ENCODE measurements around the gene QRFPR.
A peak's percentile ranks its signal among the peaks of the same experiment; 100 is the strongest.
"Not testable (repeated sequence)": the region's sequence is repeated elsewhere in the genome, so short reads cannot be mapped to it uniquely, and the experiment has no call there.

The QRFPR gene

GRCh38 chr4:121380776-121381462, at the start of gene QRFPR:
QRFPR (minus strand) TSS chr4:121381018; CDS start chr4:121380647, 371 bp downstream.
- no peak for DNase-seq

- DNase-seq = no peak
Observed at GRCh38 chr4:121428721-121429120, 47.9 kb upstream of the QRFPR start.

- no peak for DNase-seq
Observed at GRCh38 chr4:121421594-121421993, 40.8 kb upstream of the QRFPR start.

- DNase-seq = no peak
Observed at GRCh38 chr4:121411151-121411744, 30.4 kb upstream of the QRFPR start.

- not testable (repeated sequence) for DNase-seq
Observed at GRCh38 chr4:121408567-121408966, 27.7 kb upstream of the QRFPR start.

GRCh38 chr4:121400632-121401031, 19.8 kb upstream of the QRFPR start:
- DNase-seq = no peak

GRCh38 chr4:121397941-121398601, 17.3 kb upstream of the QRFPR start:
- DNase-seq = no peak

- DNase-seq = no peak
Observed at GRCh38 chr4:121397434-121397833, 16.6 kb upstream of the QRFPR start.

GRCh38 chr4:121392426-121393086, 11.7 kb upstream of the QRFPR start:
- no peak for DNase-seq

- DNase-seq = no peak
Observed at GRCh38 chr4:121390335-121390734, 9.5 kb upstream of the QRFPR start.

- no peak for DNase-seq
Observed at GRCh38 chr4:121379276-121379675, 1.5 kb downstream of the QRFPR start.

GRCh38 chr4:121377076-121377475, 3.7 kb downstream of the QRFPR start:
- DNase-seq = no peak

- DNase-seq = no peak
Observed at GRCh38 chr4:121376556-121376955, 4.3 kb downstream of the QRFPR start.

- no peak for DNase-seq
Observed at GRCh38 chr4:121376097-121376496, 4.7 kb downstream of the QRFPR start.

- no peak for DNase-seq
Observed at GRCh38 chr4:121375262-121375661, 5.6 kb downstream of the QRFPR start.

GRCh38 chr4:121373841-121374240, 7.0 kb downstream of the QRFPR start:
- DNase-seq = peak in 4 of 56 donors; percentile 2 to 8 (median 4)

- peak in 7 of 56 donors; percentile 2 to 70 (median 14) for DNase-seq
Observed at GRCh38 chr4:121370729-121371325, 10.0 kb downstream of the QRFPR start.

GRCh38 chr4:121360495-121360894, 20.3 kb downstream of the QRFPR start:
- no peak for DNase-seq

GRCh38 chr4:121358473-121358872, 22.3 kb downstream of the QRFPR start:
- DNase-seq = no peak

- DNase-seq = no peak
Observed at GRCh38 chr4:121353213-121353612, 27.6 kb downstream of the QRFPR start.

GRCh38 chr4:121344098-121344497, 36.7 kb downstream of the QRFPR start:
- no peak for DNase-seq

- DNase-seq = no peak
Observed at GRCh38 chr4:121340247-121340646, 40.6 kb downstream of the QRFPR start.
